ENCODE measurements around the gene MS4A4E.
"Not testable (repeated sequence)": the region's sequence is repeated elsewhere in the genome, so short reads cannot be mapped to it uniquely, and the experiment has no call there.

The MS4A4E gene

DNA sequence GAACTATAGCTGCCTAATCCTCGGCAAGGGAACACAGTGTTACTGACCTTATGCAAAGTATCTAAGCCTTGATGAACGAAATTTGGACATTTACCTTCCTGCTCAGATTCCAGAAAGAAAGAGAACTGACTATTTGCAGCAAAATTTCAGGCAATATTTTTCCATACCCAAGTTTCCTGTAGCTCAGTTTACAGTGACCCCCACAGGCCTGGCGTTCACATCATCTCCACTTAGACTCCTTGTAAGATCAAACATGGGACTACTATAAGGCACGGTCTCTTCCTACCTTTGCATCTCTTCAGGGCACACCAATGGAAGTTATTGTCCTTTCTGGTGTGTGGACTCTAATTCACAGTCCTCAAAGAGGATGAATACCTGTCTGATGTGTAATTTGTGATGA lies 81.2 kb downstream of the MS4A4E start:
- TF ChIP-seq, protein P1, sequence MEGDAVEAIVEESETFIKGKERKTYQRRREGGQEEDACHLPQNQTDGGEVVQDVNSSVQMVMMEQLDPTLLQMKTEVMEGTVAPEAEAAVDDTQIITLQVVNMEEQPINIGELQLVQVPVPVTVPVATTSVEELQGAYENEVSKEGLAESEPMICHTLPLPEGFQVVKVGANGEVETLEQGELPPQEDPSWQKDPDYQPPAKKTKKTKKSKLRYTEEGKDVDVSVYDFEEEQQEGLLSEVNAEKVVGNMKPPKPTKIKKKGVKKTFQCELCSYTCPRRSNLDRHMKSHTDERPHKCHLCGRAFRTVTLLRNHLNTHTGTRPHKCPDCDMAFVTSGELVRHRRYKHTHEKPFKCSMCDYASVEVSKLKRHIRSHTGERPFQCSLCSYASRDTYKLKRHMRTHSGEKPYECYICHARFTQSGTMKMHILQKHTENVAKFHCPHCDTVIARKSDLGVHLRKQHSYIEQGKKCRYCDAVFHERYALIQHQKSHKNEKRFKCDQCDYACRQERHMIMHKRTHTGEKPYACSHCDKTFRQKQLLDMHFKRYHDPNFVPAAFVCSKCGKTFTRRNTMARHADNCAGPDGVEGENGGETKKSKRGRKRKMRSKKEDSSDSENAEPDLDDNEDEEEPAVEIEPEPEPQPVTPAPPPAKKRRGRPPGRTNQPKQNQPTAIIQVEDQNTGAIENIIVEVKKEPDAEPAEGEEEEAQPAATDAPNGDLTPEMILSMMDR (IDR thresholded peaks at IDR 0.05; ENCODE audit: borderline replicate concordance, insufficient read depth, low read depth, low read length), result no peak
- H3K4me3 ChIP-seq (ENCODE audit: low read depth, low read length), result no peak overlapping the region

DNA sequence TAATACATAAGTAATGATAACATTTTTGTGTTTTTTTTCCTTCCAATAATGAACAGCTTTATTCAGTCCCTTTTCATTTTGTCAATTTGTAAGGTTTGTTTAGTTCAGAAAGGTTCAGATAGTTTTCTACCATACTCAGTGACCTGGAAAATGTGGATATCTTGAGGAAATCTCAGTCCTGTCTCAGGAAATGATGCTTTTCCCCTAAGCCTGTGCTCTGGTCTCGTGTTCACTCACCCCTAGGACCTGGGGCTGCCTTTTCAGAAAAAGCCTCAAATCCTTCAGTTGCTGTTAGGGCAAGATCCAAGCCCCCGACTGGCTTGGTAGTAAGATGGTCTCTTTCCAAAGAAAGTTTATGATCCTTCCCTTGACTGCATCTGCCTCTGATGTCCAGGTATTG lies 81.8 kb downstream of the MS4A4E start:
- TF ChIP-seq, protein P1 (IDR thresholded peaks at IDR 0.05; ENCODE audit: borderline replicate concordance, insufficient read depth, low read depth, low read length), result no peak
- no peak overlapping the region for H3K4me3 ChIP-seq (ENCODE audit: low read depth, low read length)

DNA sequence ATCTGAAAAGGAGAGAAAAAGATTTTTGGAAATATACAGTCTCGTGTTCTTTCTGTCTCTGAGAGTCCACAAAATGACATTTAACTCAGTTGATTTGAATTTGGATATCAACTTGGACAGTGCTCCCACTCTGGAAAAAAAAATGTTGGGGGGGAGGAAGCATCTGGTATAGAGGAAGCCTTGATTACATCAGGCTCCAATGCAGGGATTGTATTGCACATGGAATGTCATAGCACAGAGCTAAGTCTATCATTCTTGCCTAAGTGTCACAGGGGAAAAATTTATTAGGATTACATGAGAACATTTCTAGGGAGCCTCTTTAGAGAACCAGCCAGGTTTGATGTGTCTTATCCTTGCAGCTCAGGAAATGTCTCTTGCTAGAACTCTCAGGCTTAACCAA lies 83.1 kb downstream of the MS4A4E start:
- H3K4me3 ChIP-seq (ENCODE audit: low read depth, low read length), result no peak overlapping the region
- TF ChIP-seq, protein P1 (IDR thresholded peaks at IDR 0.05; ENCODE audit: borderline replicate concordance, insufficient read depth, low read depth, low read length), result no peak

DNA sequence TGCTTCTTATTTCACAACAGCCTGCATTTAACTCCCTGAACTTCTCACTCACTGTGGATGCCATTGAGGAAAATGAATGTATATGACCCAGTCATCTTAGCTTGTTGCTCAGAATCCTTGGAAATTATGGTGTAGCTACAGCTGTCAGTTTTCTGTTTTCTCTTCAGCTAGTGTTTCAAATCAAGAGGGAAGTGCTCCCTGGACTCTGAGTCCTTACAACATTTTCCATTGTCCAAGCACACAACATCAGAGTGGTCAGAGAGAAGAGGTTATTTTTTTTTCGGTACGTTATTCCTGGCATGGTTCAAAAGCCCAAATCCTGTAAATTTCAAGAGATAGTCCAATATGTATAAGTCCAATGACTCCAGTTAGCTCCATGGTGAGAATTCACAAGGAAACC lies 83.7 kb downstream of the MS4A4E start:
- TF ChIP-seq, protein P1 (IDR thresholded peaks at IDR 0.05; ENCODE audit: borderline replicate concordance, insufficient read depth, low read depth, low read length), result no peak
- no peak overlapping the region for H3K4me3 ChIP-seq (ENCODE audit: low read depth, low read length)

DNA sequence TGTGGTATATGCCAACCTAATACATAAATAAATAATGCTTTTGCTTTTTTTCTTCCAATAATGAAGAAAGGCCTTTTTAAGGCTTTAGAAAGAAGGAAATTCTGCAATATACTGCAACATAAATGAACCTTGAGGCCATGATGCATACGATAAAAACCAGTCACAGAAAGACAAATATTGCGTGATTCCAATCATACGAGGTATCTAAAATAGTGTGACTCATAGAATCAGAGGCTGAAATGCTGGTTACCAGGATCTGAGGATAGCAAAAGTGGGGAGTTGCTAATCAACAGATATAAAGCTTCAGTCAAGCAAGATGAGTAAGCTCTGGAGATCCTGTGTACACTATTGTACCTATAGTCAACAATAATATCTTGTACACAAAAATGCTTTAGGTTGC lies 84.3 kb downstream of the MS4A4E start:
- no peak overlapping the region for H3K4me3 ChIP-seq (ENCODE audit: low read depth, low read length)
- TF ChIP-seq, protein P1 (IDR thresholded peaks at IDR 0.05; ENCODE audit: borderline replicate concordance, insufficient read depth, low read depth, low read length), result no peak

DNA sequence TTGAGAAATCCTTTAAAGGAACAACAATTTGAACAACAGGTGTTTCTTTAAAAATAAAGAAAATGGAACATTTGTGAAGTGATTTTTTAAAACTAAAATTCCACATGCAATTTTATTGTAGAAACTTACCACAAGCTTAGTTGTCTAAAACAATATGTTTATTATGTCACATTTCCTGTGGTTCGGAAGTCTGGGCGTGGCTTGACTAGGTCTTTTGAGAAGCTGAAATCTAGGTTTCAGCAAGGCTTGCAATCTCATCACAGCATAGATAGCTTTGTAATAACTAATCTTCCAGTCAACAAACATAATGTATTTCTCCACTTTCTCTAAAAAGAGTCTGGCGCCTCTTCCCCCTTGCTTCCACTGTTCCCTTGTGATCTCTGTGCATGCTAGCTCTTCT lies 87.0 kb downstream of the MS4A4E start:
- H3K4me3 ChIP-seq (ENCODE audit: low read depth, low read length), result no peak overlapping the region
- TF ChIP-seq, protein P1 (IDR thresholded peaks at IDR 0.05; ENCODE audit: borderline replicate concordance, insufficient read depth, low read depth, low read length), result no peak

DNA sequence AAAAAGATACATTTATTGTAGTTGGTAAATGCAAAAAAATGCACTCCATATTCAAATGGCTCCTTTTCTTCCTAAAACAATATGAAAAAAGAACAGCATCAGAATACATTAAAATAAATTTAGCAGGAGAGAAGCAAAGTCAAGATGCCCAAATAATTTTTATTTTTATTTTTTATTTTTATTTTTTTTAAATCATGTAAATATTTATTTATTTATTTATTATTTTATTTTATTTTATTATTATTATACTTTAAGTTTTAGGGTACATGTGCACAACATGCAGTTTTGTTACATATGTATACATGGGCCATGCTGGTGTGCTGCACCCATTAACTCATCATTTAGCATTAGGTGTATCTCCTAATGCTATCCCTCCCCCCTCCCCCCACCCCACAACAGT lies 90.2 kb downstream of the MS4A4E start:
- H3K4me3 ChIP-seq (ENCODE audit: low read depth, low read length), result not testable (repeated sequence)

DNA sequence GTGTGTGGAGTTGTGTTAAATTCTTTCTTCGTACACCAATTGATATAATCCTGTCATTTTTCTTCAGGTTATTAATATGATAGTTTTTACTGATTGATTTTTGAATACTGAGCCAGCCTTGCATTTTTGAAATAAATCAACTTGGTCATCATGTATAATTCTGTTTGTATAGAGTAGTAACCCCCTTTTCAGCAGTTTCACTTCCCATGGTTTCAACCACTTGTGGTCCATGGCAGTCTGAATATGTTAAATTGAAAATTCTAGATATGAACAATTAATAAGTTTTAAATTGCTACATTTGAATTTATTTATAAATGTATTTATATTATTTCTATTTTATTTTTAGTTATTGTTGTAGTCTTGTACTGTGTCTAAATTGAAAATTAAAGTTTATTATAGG lies 92.7 kb downstream of the MS4A4E start:
- no peak overlapping the region for H3K4me3 ChIP-seq (ENCODE audit: low read depth, low read length)
- TF ChIP-seq, protein P1 (IDR thresholded peaks at IDR 0.05; ENCODE audit: borderline replicate concordance, insufficient read depth, low read depth, low read length), result no peak

Measured in GM12875 (cell line).